Muscle layer of duodenum (tissue), 2 donors: Measurements from ENCODE around the gene MALAT1.

ENCODE experiments used
- H3K27ac ChIP-seq: one replicate; pipeline ENCODE4 v1.7.0; 2013; ENCODE audit warnings: mild to moderate bottlenecking, low read length
- H3K27me3 ChIP-seq: one replicate; pipeline ENCODE4 v1.7.0; 2013; ENCODE audit warnings: low read depth, mild to moderate bottlenecking, control low read depth, low read length
- H3K36me3 ChIP-seq, 2 donors: one replicate each; pipeline ENCODE4 v1.7.0; 2013; ENCODE audit warnings: low read length in 2 of 2, control low read depth in 1 of 2, mild to moderate bottlenecking in 1 of 2; ENCODE audit not compliant: insufficient read depth in 2 of 2, control insufficient read depth in 1 of 2
- H3K4me1 ChIP-seq, 2 donors: one replicate each; pipeline ENCODE4 v1.7.0; 2013; ENCODE audit warnings: low read length in 2 of 2, mild to moderate bottlenecking in 2 of 2, control low read depth in 1 of 2, moderate library complexity in 1 of 2; ENCODE audit not compliant: insufficient read depth in 2 of 2, control insufficient read depth in 1 of 2
- H3K4me3 ChIP-seq, 2 donors: one replicate each; pipeline ENCODE4 v1.7.0; 2013; ENCODE audit warnings: low read length in 2 of 2, low read depth in 1 of 2, mild to moderate bottlenecking in 1 of 2
- H3K9me3 ChIP-seq, 2 donors: one replicate each; pipeline ENCODE4 v1.7.0; 2013; ENCODE audit warnings: low read length in 2 of 2, control low read depth in 1 of 2, mild to moderate bottlenecking in 1 of 2; ENCODE audit not compliant: control insufficient read depth in 1 of 2
- donor health status: healthy.

Gene MALAT1

GRCh38 chr11:65538915-65539743 is 40.3 kb downstream of the MALAT1 start:
- Histone ChIP-seq H3K4me3 (peak overlapping the region in 1 of 2 donors; percentile 75), H3K4me1 (peaks cover 7 to 26% of the 10 kb centered on the region in 2 donors), H3K36me3 (peaks cover 5 to 41% of the 10 kb centered on the region in 2 donors), H3K27me3 (no peaks in the 10 kb centered on the region), H3K9me3 (no peaks in the 10 kb centered on the region), H3K27ac (no peak overlapping the region)

- no peak overlapping the region for H3K27ac ChIP-seq
- peaks cover 5 to 38% of the 10 kb centered on the region in 2 donors for H3K36me3 ChIP-seq
Measured at GRCh38 chr11:65539744-65540289, 41.0 kb downstream of the MALAT1 start.

GRCh38 chr11:65540290-65541092 is 41.6 kb downstream of the MALAT1 start:
- peaks cover 5 to 37% of the 10 kb centered on the region in 2 donors for H3K36me3 ChIP-seq
- H3K4me3 ChIP-seq = peak overlapping the region; percentile 66 to 75
- peak overlapping the region; percentile 60 for H3K27ac ChIP-seq
- H3K9me3 ChIP-seq = no peaks in the 10 kb centered on the region
- peaks cover 7 to 26% of the 10 kb centered on the region in 2 donors for H3K4me1 ChIP-seq
- H3K27me3 ChIP-seq = no peaks in the 10 kb centered on the region

More at GRCh38 chr11:65539744-65540289, 41.0 kb downstream of the MALAT1 start:
- Histone ChIP-seq H3K4me3 (peak overlapping the region; percentile 66 to 75), H3K27me3 (no peaks in the 10 kb centered on the region), H3K9me3 (no peaks in the 10 kb centered on the region), H3K4me1 (peaks cover 7 to 26% of the 10 kb centered on the region in 2 donors)

GRCh38 chr11:65541093-65541982 is 42.5 kb downstream of the MALAT1 start:
- Histone ChIP-seq H3K4me1 (peaks cover 7 to 26% of the 10 kb centered on the region in 2 donors), H3K9me3 (no peaks in the 10 kb centered on the region), H3K4me3 (peak overlapping the region; percentile 30 to 75), H3K27me3 (no peaks in the 10 kb centered on the region), H3K36me3 (peaks cover under 1 to 30% of the 10 kb centered on the region in 2 donors), H3K27ac (peak overlapping the region; percentile 60)

- H3K36me3 ChIP-seq = peaks cover 0 to 17% of the 10 kb centered on the region in 2 donors
Measured at GRCh38 chr11:65542738-65543390, 44.0 kb downstream of the MALAT1 start.

GRCh38 chr11:65545853-65546216 is 47.0 kb downstream of the MALAT1 start:
- H3K9me3 ChIP-seq = no peaks in the 10 kb centered on the region
- peak overlapping the region; percentile 45 for H3K27ac ChIP-seq
- peaks cover 7 to 14% of the 10 kb centered on the region in 2 donors for H3K4me1 ChIP-seq
- no peaks in the 10 kb centered on the region for H3K27me3 ChIP-seq
- H3K4me3 ChIP-seq = peak overlapping the region in 1 of 2 donors; percentile 34
- H3K36me3 ChIP-seq = peaks cover 5 to 8% of the 10 kb centered on the region in 2 donors

More at GRCh38 chr11:65542738-65543390, 44.0 kb downstream of the MALAT1 start:
- H3K27ac ChIP-seq = no peak overlapping the region
- no peaks in the 10 kb centered on the region for H3K27me3 ChIP-seq
- H3K4me1 ChIP-seq = peaks cover 7 to 28% of the 10 kb centered on the region in 2 donors
- no peak overlapping the region for H3K4me3 ChIP-seq
- H3K9me3 ChIP-seq = no peaks in the 10 kb centered on the region

- peak overlapping the region; percentile 14 to 34 for H3K4me3 ChIP-seq
- peak overlapping the region; percentile 45 for H3K27ac ChIP-seq
- no peaks in the 10 kb centered on the region for H3K27me3 ChIP-seq
- H3K9me3 ChIP-seq = no peaks in the 10 kb centered on the region
- H3K4me1 ChIP-seq = peaks cover 3 to 10% of the 10 kb centered on the region in 2 donors
- peaks cover 8% of the 10 kb centered on the region in 2 donors for H3K36me3 ChIP-seq
Measured at GRCh38 chr11:65546217-65546958, 47.5 kb downstream of the MALAT1 start.

GRCh38 chr11:65547446-65548125 is 48.7 kb downstream of the MALAT1 start:
- no peak overlapping the region for H3K27ac ChIP-seq
- no peaks in the 10 kb centered on the region for H3K9me3 ChIP-seq
- no peak overlapping the region for H3K4me3 ChIP-seq
- H3K36me3 ChIP-seq = peaks cover 8 to 16% of the 10 kb centered on the region in 2 donors
- peaks cover 0 to 7% of the 10 kb centered on the region in 2 donors for H3K4me1 ChIP-seq
- H3K27me3 ChIP-seq = no peaks in the 10 kb centered on the region

GRCh38 chr11:65548395-65548794 is 49.5 kb downstream of the MALAT1 start:
- Histone ChIP-seq H3K9me3 (no peaks in the 10 kb centered on the region), H3K36me3 (peaks cover 8 to 16% of the 10 kb centered on the region in 2 donors), H3K4me1 (peaks cover 0 to 7% of the 10 kb centered on the region in 2 donors), H3K27me3 (no peaks in the 10 kb centered on the region), H3K27ac (no peak overlapping the region), H3K4me3 (no peak overlapping the region)
